ENCODE results near the gene CEP128.
A peak's percentile ranks its signal among the peaks of the same experiment; 100 is the strongest.

CEP128 gene

GRCh38 chr14:80544366-80544765 is 397.2 kb downstream of the CEP128 start:
- no peak for DNase-seq (ENCODE audit: low spot score)

GRCh38 chr14:80543211-80543610 is 398.3 kb downstream of the CEP128 start:
- DNase-seq (ENCODE audit: low spot score), result no peak

GRCh38 chr14:80538633-80539375 is 402.7 kb downstream of the CEP128 start:
- DNase-seq (ENCODE audit: low spot score), result no peak

GRCh38 chr14:80537626-80538025 is 403.9 kb downstream of the CEP128 start:
- no peak for DNase-seq (ENCODE audit: low spot score)

- no peak for DNase-seq (ENCODE audit: low spot score)
Observed at GRCh38 chr14:80536456-80536855, 405.1 kb downstream of the CEP128 start.

- no peak for DNase-seq (ENCODE audit: low spot score)
Observed at GRCh38 chr14:80535171-80535570, 406.4 kb downstream of the CEP128 start.

- peak; percentile 33 for DNase-seq (ENCODE audit: low spot score)
Observed at GRCh38 chr14:80523518-80524117, 417.9 kb downstream of the CEP128 start.

- peak; percentile 4 for DNase-seq (ENCODE audit: low spot score)
Observed at GRCh38 chr14:80522936-80523335, 418.6 kb downstream of the CEP128 start.

GRCh38 chr14:80522411-80522810 is 419.1 kb downstream of the CEP128 start:
- no peak for DNase-seq (ENCODE audit: low spot score)

GRCh38 chr14:80521456-80521855 is 420.1 kb downstream of the CEP128 start:
- no peak for DNase-seq (ENCODE audit: low spot score)

- no peak for DNase-seq (ENCODE audit: low spot score)
Observed at GRCh38 chr14:80519002-80519401, 422.5 kb downstream of the CEP128 start.

GRCh38 chr14:80518173-80518572 is 423.4 kb downstream of the CEP128 start:
- no peak for DNase-seq (ENCODE audit: low spot score)

- no peak for DNase-seq (ENCODE audit: low spot score)
Observed at GRCh38 chr14:80507292-80507869, 434.2 kb downstream of the CEP128 start.

- no peak for DNase-seq (ENCODE audit: low spot score)
Observed at GRCh38 chr14:80504781-80505180, 436.8 kb downstream of the CEP128 start.

GRCh38 chr14:80498533-80498932 is 443.0 kb downstream of the CEP128 start:
- DNase-seq (ENCODE audit: low spot score), result no peak

GRCh38 chr14:80496090-80496489 is 445.4 kb downstream of the CEP128 start:
- no peak for DNase-seq (ENCODE audit: low spot score)

- DNase-seq (ENCODE audit: low spot score), result no peak
Observed at GRCh38 chr14:80494769-80495168, 446.8 kb downstream of the CEP128 start.

GRCh38 chr14:80493620-80494019 is 447.9 kb downstream of the CEP128 start:
- no peak for DNase-seq (ENCODE audit: low spot score)

GRCh38 chr14:80491650-80492049 is 449.9 kb downstream of the CEP128 start:
- no peak for DNase-seq (ENCODE audit: low spot score)

GRCh38 chr14:80491131-80491530 is 450.4 kb downstream of the CEP128 start:
- DNase-seq (ENCODE audit: low spot score), result no peak

- no peak for DNase-seq (ENCODE audit: low spot score)
Observed at GRCh38 chr14:80489513-80489912, 452.0 kb downstream of the CEP128 start.

- DNase-seq (ENCODE audit: low spot score), result no peak
Observed at GRCh38 chr14:80485764-80486163, 455.8 kb downstream of the CEP128 start.

GRCh38 chr14:80483331-80483730 is 458.2 kb downstream of the CEP128 start:
- no peak for DNase-seq (ENCODE audit: low spot score)
